IPS DF 19.7 (cell line): Measurements from ENCODE around the gene CETP.
"Not testable (repeated sequence)": the region's sequence is repeated elsewhere in the genome, so short reads cannot be mapped to it uniquely, and the experiment has no call there.

Experiments used
- DNase-seq: peaks from one replicate; pipeline ENCODE4 v3.0.0-alpha.2; 2013; ENCODE audit warnings: low read depth, low spot score

CETP gene

DNA sequence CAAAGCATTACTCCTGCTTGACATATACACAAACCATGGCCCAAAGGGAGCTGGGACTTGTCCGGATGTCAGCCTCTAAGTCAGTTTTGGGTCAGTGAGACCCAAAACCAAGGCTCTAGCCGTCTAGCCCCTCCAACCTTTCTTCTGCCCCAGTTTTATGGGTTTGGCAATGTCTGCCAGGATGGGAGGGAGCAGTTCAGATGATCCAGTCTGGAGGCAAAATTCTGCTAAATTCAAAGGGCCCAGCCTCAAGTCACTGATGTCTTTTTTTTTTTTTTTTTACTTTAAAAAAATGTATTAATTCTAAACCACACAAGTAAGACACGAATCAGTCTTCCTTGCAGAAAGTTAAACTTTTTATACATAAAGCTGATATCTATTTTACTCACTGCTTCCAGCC, 36.2 kb downstream of the CETP start:
- no peak for DNase-seq

DNA sequence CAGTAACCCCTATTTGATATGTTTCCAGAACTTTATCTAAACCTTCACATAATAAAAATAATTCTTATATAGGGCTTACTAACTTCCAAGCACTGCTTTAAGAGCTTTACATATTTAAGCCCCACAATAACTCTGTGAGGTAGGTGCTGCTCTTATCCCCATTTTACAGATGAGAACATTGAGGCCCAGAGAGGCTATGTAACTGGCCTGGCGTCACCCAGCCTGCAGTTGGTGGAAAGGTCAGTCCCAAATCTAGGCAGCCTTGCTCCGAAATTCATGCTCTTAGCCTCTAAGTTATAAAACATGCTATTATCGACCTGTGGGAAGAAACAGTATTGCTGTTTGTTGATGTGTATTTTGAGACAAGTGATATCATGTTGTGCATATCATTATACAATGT, 36.6 kb downstream of the CETP start:
- DNase-seq = no peak

- DNase-seq = no peak
Measured at GRCh38 chr16:56998861-56999260, 37.1 kb downstream of the CETP start.

DNA sequence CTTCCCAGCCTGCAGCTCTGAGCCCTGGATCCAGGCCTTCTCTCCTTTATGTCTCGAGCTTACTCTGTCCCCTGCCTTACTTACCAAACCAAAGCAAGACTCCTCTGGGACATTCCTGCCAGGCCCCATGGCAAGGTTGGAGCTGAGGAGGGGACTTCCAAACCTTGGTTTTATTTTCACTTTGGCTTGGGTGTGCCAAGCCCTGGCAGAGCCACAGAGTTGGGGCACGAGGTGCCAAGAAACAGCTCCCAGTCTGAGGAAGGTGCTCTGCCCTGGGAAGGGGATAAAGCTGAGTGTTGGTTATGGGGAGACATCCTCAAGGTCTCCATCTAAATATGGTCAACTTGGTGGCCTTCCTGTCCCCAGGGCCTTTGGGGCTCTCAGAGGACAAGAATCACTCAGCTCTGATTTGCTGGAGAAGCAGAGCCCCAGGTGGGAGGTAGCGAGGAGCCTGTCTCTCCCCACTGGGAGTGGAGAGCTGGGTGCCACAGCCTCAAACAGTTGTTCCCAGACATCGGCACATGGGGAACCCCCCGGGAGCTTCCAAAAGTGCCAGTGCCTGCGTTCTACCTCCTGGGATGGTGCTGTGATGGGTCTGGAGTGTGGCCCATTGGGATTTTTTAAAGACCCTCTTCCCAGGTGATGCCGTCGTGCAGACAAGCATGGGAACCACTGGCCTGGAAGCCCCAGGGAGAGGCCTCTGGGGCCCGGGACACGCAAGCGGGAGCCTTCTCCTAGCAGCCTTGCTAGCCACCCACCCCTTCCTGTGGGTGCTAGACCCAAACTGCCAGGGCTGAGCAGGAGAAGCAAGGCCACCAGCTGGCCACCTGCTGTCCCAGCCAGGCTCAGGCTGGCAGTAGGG, 37.9 kb downstream of the CETP start:
- no peak for DNase-seq

GRCh38 chr16:57000271-57001025, 38.7 kb downstream of the CETP start:
- no peak for DNase-seq

GRCh38 chr16:57001026-57001679, 39.4 kb downstream of the CETP start:
- no peak for DNase-seq

- no peak for DNase-seq
Measured at GRCh38 chr16:57003439-57004386, 42.0 kb downstream of the CETP start.

GRCh38 chr16:57004387-57005250, 42.9 kb downstream of the CETP start:
- no peak for DNase-seq

DNA sequence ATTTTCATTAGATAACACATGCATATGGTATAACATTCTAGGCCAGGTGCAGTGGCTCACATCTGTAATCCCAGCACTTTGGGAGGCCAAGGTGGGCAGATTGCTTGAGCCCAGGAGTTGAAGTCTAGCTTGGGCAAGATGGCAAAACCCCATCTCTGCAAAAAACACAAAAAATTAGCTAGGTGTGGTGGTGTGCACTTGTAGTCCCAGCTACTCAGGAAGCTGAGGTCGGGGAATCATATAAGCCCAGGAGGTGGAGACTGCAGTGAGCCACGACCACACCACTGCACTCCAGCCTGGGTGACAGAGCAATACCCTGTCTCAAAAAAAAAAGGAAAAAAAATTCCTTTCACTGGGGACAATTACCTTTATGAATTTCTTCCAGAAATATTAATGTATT, 43.8 kb downstream of the CETP start:
- DNase-seq = not testable (repeated sequence)

DNA sequence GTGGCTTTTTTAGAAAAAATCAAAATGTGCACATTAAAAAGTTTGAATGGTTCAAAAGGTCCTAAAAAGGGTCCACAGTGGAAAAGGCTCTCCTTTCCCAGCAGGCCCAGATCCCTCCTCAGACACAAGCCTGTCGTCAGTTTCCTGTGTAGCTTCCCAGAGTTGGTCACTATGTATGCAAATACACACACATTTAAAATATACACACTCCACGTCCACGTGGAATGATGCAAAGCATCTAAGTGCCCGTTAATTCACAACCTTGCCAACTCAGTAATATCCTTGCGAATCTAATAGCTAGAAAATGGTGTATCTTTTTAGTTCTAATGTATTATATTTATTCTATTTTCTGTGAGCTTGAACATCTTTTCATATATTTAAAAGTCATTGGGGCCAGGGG, 45.3 kb downstream of the CETP start:
- DNase-seq = no peak

GRCh38 chr16:57007530-57007929, 45.8 kb downstream of the CETP start:
- DNase-seq = no peak

- no peak for DNase-seq
Measured at GRCh38 chr16:57008440-57008839, 46.7 kb downstream of the CETP start.

GRCh38 chr16:57009643-57010170, 48.0 kb downstream of the CETP start:
- no peak for DNase-seq

- no peak for DNase-seq
Measured at GRCh38 chr16:57012353-57012752, 50.6 kb downstream of the CETP start.

GRCh38 chr16:57013229-57013628, 51.5 kb downstream of the CETP start:
- DNase-seq = no peak

DNA sequence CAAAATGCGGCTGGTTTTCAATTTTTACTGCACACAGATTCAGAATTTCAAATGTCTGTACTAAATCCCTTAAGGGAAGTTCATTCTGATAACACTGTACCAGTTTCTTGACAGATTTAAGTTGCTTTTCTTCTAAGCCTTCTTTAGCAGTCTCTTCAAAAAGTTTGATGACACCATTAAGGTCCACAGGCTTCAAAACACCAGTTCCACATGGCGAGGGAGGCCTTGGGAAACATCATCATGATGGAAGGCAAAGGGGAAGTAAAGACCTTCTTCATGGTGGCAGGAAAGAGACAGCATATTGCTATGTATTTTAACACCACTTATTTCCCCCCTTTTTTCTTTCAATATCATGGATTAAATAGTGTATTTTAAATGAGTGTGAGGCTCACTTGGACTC, 52.2 kb downstream of the CETP start:
- DNase-seq = no peak

GRCh38 chr16:57016301-57016700, 54.6 kb downstream of the CETP start:
- DNase-seq = no peak

DNA sequence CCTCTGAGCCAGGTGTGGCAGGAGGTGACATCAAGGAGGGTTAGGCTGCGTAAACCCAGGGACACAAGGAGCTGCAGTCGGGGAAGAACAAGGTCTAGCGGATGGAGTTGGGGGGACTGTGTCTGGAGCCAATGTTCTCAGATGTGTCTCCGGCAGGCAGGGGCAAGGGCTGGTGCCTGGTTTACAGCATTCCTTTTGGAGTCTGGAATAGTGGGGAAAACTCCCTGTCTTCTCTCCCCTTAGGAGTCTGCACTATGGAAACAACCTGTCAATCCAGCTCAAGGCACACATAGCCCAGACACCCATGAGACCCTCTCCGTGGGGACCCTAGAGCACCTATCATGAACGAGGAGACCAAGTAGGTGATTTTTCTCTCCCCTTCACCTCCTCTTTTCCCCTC, 55.1 kb downstream of the CETP start:
- DNase-seq = no peak

DNA sequence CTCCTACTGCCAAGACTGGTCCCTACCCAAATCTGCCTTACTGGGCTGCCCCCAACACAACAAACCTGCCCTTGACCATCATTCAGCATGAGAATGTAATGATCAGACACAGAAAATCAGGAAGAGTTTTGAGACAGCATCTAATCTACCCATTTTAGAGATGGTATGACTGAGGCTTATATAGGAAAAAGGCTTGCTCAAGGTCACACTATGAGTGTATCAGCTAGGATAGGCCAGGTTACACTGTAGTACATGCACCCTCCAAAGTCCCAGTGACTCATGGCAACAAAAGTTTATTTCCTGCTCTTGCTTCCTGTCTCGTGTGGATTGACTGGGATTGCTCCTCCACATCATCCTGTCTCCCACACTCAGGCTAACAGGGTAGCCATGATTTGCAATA, 55.5 kb downstream of the CETP start:
- DNase-seq = no peak

- no peak for DNase-seq
Measured at GRCh38 chr16:57019746-57020145, 58.0 kb downstream of the CETP start.
